Measurements from ENCODE around the gene DGKI.

- TF ChIP-seq CTCF (conservative IDR thresholded peaks at IDR 0.05): no peak
- no peak for TF ChIP-seq EZH2 (IDR thresholded peaks at IDR 0.05; ENCODE audit: low read depth)
Observed at GRCh38 chr7:137642472-137642871, 204.3 kb downstream of the DGKI start.
